GM12878 (cell line): ENCODE measurements around the gene ZNF816. TPM values are rescaled to one million over a fixed set of nuclear protein-coding genes. Genes with fewer than 3 reads are reported as not detected.
A peak's percentile ranks its signal among the peaks of the same experiment; 100 is the strongest.

Experiments used
- ATF7 ChIP-seq: fragments of 450-650 bp; IDR thresholded peaks from 2 replicates; pipeline ENCODE4 v1.6.1; 2016; ENCODE audit warnings: low read depth, mild to moderate bottlenecking
- BHLHE40 ChIP-seq, 2 experiments: fragments of 450-650 bp in 1 of 2; IDR thresholded peaks; 2 replicates each; pipeline ENCODE4 v1.6.1; 2011 to 2017; ENCODE audit warnings: low read depth in 2 of 2, borderline replicate concordance in 1 of 2, improper control_type of control experiment in 1 of 2, low read length in 1 of 2, mild to moderate bottlenecking in 1 of 2
- BMI1 ChIP-seq: fragments of 450-650 bp; IDR thresholded peaks from 2 replicates; pipeline ENCODE4 v1.6.1; 2016; ENCODE audit warnings: mild to moderate bottlenecking, moderate library complexity, borderline replicate concordance
- DPF2 ChIP-seq: fragments of 450-650 bp; IDR thresholded peaks from 2 replicates; pipeline ENCODE4 v1.6.1; 2017; ENCODE audit warnings: mild to moderate bottlenecking
- EGR1 ChIP-seq, 2 experiments: IDR thresholded peaks; 1 replicate in 1 of 2; 2 replicates in 1 of 2; pipeline ENCODE4 v1.6.1; 2011 to 2012; ENCODE audit warnings: low read depth in 2 of 2, low read length in 2 of 2, borderline replicate concordance in 1 of 2, mild to moderate bottlenecking in 1 of 2, moderate library complexity in 1 of 2
- HDAC6 ChIP-seq: fragments of 200-600 bp; sonication (generic); IDR thresholded peaks from one replicate; pipeline ENCODE4 v1.8.0; 2017; ENCODE audit warnings: antibody characterized with exemption; ENCODE audit not compliant: unreplicated experiment
- HDGF ChIP-seq: fragments of 450-650 bp; IDR thresholded peaks from 2 replicates; pipeline ENCODE4 v1.6.1; 2016; ENCODE audit warnings: antibody characterized with exemption
- IKZF1 ChIP-seq: fragments of 450-650 bp; conservative IDR thresholded peaks from 2 replicates; pipeline ENCODE4 v1.6.1; 2017; ENCODE audit warnings: antibody characterized with exemption, mild to moderate bottlenecking
- IRF4 ChIP-seq: IDR thresholded peaks from 2 replicates; pipeline ENCODE4 v1.6.1; 2011; ENCODE audit warnings: low read depth, low read length
- KLF5 ChIP-seq: fragments of 450-650 bp; IDR thresholded peaks from 2 replicates; pipeline ENCODE4 v1.6.1; 2014; ENCODE audit warnings: mild to moderate bottlenecking; ENCODE audit not compliant: partially characterized antibody
- MXI1 ChIP-seq: fragments of 150-350 bp; IDR thresholded peaks from 2 replicates; pipeline ENCODE4 v1.6.1; 2011; ENCODE audit warnings: low read depth, mild to moderate bottlenecking, inconsistent platforms, low read length, improper control_type of control experiment
- MYB ChIP-seq: fragments of 150-350 bp; IDR thresholded peaks from 2 replicates; pipeline ENCODE4 v1.6.1; 2014; ENCODE audit warnings: mild to moderate bottlenecking, low read depth, low read length, borderline replicate concordance
- NFYB ChIP-seq: IDR thresholded peaks from 2 replicates; pipeline ENCODE4 v1.6.1; 2011; ENCODE audit warnings: low read depth, mild to moderate bottlenecking, low read length, improper control_type of control experiment, moderate library complexity; ENCODE audit not compliant: insufficient read depth
- NKRF ChIP-seq: fragments of 450-650 bp; conservative IDR thresholded peaks from 2 replicates; pipeline ENCODE4 v1.6.1; 2017; ENCODE audit warnings: mild to moderate bottlenecking, moderate library complexity
- PML ChIP-seq: IDR thresholded peaks from 2 replicates; pipeline ENCODE4 v1.6.1; 2012; ENCODE audit warnings: low read length, inconsistent platforms
- POLR2A ChIP-seq: IDR thresholded peaks from 2 replicates; pipeline ENCODE4 v1.6.1; 2011; ENCODE audit warnings: low read depth, mild to moderate bottlenecking, low read length
- POLR2AphosphoS2 ChIP-seq: IDR thresholded peaks from 2 replicates; pipeline ENCODE4 v1.6.1; 2011; ENCODE audit warnings: low read depth, mild to moderate bottlenecking, low read length, improper control_type of control experiment, moderate library complexity
- POLR2AphosphoS5 ChIP-seq: IDR thresholded peaks from 2 replicates; pipeline ENCODE4 v1.6.1; 2011; ENCODE audit warnings: mild to moderate bottlenecking, low read length, inconsistent platforms
- SMAD5 ChIP-seq: IDR thresholded peaks from 2 replicates; pipeline ENCODE4 v1.6.1; 2016; ENCODE audit warnings: antibody characterized with exemption, low read depth
- SREBF2 ChIP-seq: IDR thresholded peaks from 2 replicates; pipeline ENCODE4 v1.6.1; 2012; ENCODE audit warnings: mild to moderate bottlenecking, low read length
- STAT1 ChIP-seq: fragments of 450-650 bp; conservative IDR thresholded peaks from 2 replicates; pipeline ENCODE4 v1.6.1; 2014; ENCODE audit warnings: antibody characterized with exemption, mild to moderate bottlenecking
- TAF1 ChIP-seq: IDR thresholded peaks from 2 replicates; pipeline ENCODE4 v1.6.1; 2011; ENCODE audit warnings: mild to moderate bottlenecking, low read depth, low read length, borderline replicate concordance
- TCF12 ChIP-seq: IDR thresholded peaks from 2 replicates; pipeline ENCODE4 v1.6.1; 2011; ENCODE audit warnings: low read depth, mild to moderate bottlenecking, low read length
- WRNIP1 ChIP-seq: IDR thresholded peaks from 2 replicates; pipeline ENCODE4 v1.6.1; 2011; ENCODE audit warnings: low read depth, low read length, improper control_type of control experiment, borderline replicate concordance
- YY1 ChIP-seq: IDR thresholded peaks from 2 replicates; pipeline ENCODE4 v1.6.1; 2011; ENCODE audit warnings: low read depth, mild to moderate bottlenecking, low read length
- ZNF687 ChIP-seq: fragments of 450-650 bp; IDR thresholded peaks from 2 replicates; pipeline ENCODE4 v1.6.1; 2017; ENCODE audit warnings: mild to moderate bottlenecking, moderate library complexity
- polyA plus RNA-seq, 11 experiments: library from polyadenylated mRNA; depleted of rRNA in 4 of 11; unstranded in 6 of 11; stranded (reverse) in 5 of 11; fragments of >200 nt; fragmentation: Nextera tagmentation in 4 of 11; fragmentation: Illumina TruSeq in 1 of 11; extraction: Ambion mirVana in 4 of 11; extraction: Trizol in 1 of 11; gene quantifications; 1 replicate in 1 of 11; 2 replicates in 10 of 11; pipeline versions ENCODE4 v1.2.1 to v1.2.3, GENCODE V29; 2011 to 2016; ENCODE audit warnings: inconsistent platforms in 2 of 11, missing spikeins in 2 of 11, low read depth in 1 of 11
- total RNA-seq, 4 experiments: library from RNA; depleted of rRNA in 3 of 4; stranded (reverse); fragments of >200 nt in 3 of 4; fragmentation: Illumina TruSeq in 1 of 4; extraction: Trizol in 1 of 4; gene quantifications; 2 replicates each; pipeline versions ENCODE4 v1.2.1 to v1.2.3, GENCODE V29; 2013 to 2021

Gene ZNF816
- total and polyA plus RNA-seq, 10 of the 15 experiments (the other 5 are each of a cell fraction or from before 2014, with no cell fraction given), result 4.0 to 15.6 (median 7.5) TPM

- TF ChIP-seq KLF5 (peak; percentile 22), TCF12 (no peak), WRNIP1 (no peak), MXI1 (peak; percentile 71; the same call in 1 of the 2 replicates), ATF7 (no peak), SREBF2 (no peak), STAT1 (no peak), HDGF (0 out of 2 replicates have a peak, but pooled peaks have one; percentile 19), SMAD5 (0 out of 2 replicates have a peak, but pooled peaks have one; percentile 73), HDAC6 (no peak), TAF1 (peak; percentile 35; the same call in 1 of the 2 replicates), BHLHE40 (IDR thresholded peaks at IDR 0.05; ENCODE audit: borderline replicate concordance in 1 of 2, low read depth in 2 of 2, low read length in 1 of 2) (peak in 1 of 2 experiments; percentile 49; a peak in 1 of 4 replicates), NKRF (peak; percentile 35; the same call in 1 of the 2 replicates), YY1 (0 out of 2 replicates have a peak, but pooled peaks have one; percentile 23), EGR1 (IDR thresholded peaks at IDR 0.05; ENCODE audit: borderline replicate concordance in 1 of 2, low read depth in 2 of 2, low read length in 2 of 2) (peak in 1 of 2 experiments; percentile 91; a peak in 2 of 3 replicates), DPF2 (no peak), NFYB (no peak), POLR2AphosphoS2 (peak; percentile 75; the same call in 1 of the 2 replicates), IRF4 (peak; percentile 4; the same call in 1 of the 2 replicates), POLR2AphosphoS5 (peak; percentile 88), ZNF687 (0 out of 2 replicates have a peak, but pooled peaks have one; percentile 39), BMI1 (no peak), MYB (no peak), PML (peak; percentile 80), POLR2A (peak; percentile 91), IKZF1 (0 out of 2 replicates have a peak, but pooled peaks have one; percentile 21)
Observed at GRCh38 chr19:52962394-52963246, at the start of gene ZNF816 (continued).
